Right atrium auricular region (tissue), 2 donors: ENCODE data around the gene NKG7. TPM values are rescaled to one million over a fixed set of nuclear protein-coding genes. Genes with fewer than 3 reads are reported as not detected.
"Not testable (repeated sequence)": the region's sequence is repeated elsewhere in the genome, so short reads cannot be mapped to it uniquely, and the experiment has no call there.

ENCODE experiments used
- DNase-seq: peaks from one replicate; pipeline ENCODE4 v3.0.0-alpha.2; 2019; ENCODE audit warnings: low spot score
- H3K27ac ChIP-seq, 2 donors: fragments of 200-600 bp; sonication (generic); 1 replicate in 1 of 2; 2 replicates in 1 of 2; pipeline ENCODE4 v1.5.1; 2016 to 2019
- H3K27me3 ChIP-seq, 2 donors: fragments of 200-600 bp; sonication (generic); one replicate each; pipeline versions ENCODE4 v1.5.1 to v1.6.0; 2017 to 2019
- H3K36me3 ChIP-seq: fragments of 200-600 bp; sonication (generic); one replicate; pipeline ENCODE4 v1.5.1; 2016
- H3K4me1 ChIP-seq, 2 donors: fragments of 200-600 bp; sonication (generic); one replicate each; pipeline versions ENCODE4 v1.5.1 to v1.6.0; 2017 to 2019
- H3K4me3 ChIP-seq, 2 donors: fragments of 200-600 bp; sonication (generic); 1 replicate in 1 of 2; 2 replicates in 1 of 2; pipeline ENCODE4 v1.5.1; 2017 to 2019; ENCODE audit warnings: mild to moderate bottlenecking in 1 of 2, moderate library complexity in 1 of 2
- H3K9me3 ChIP-seq, 2 donors: fragments of 200-600 bp; sonication (generic); one replicate each; pipeline ENCODE4 v1.5.1; 2019
- total RNA-seq, 2 donors: library from RNA; depleted of rRNA; stranded (reverse); fragments of >200 nt; gene quantifications; one replicate each; pipeline ENCODE4 v1.1.0, GENCODE V29; 2016
- TF ChIP-seq, protein P1 (sequence below), 2 donors: fragments of 200-600 bp; sonication (generic); IDR thresholded peaks; one replicate each; pipeline ENCODE4 v1.5.1; 2019; ENCODE audit warnings: antibody characterized with exemption in 2 of 2

Gene NKG7
- total RNA-seq, 2 donors from 2014 or later = 1.4 to 1.8 TPM

DNA sequence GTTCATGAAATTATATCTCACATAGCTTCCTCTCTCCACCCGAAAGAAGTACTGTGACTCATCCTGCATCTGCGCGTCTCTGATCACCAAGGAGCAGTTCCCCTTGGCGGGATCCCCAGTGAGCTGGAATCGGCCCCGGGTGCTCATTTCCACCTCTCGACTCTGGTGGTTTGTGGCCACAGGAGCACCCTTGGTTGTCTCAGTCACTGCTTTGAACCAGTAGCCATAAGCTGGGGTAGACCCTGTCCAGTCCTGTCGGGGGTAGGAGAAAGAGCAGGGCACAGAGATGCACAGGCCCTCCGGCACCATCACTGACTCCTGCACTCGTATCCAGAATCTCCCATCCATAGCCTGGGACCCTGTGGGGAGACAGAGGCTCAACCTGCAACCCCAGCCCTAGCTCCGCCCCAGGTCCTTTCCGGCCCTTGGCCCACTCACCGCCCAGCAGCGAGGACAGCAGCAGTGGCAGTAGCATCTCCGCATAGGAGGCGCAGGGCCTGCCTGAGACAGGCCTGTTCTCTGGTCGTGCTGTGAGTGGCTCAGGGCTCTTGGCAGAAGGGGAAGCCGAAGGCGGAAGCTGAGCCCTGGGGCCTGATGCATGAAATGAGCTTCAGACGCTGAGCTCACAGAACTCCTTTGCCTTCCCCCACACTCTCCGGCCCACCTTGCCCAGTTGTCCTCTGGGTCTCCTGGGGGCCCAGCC is 44.8 kb upstream of the NKG7 start, which contains the start of gene SIGLEC10:
Gene SIGLEC10 (minus strand): TSS at position 536 of the 703 bp plus-strand sequence. CDS start 61 bp downstream, at position 475.
- peaks cover 0 to 4% of the 10 kb centered on the region in 2 donors for H3K4me1 ChIP-seq
- H3K4me3 ChIP-seq = no peak within 1 kb of the TSS

DNA sequence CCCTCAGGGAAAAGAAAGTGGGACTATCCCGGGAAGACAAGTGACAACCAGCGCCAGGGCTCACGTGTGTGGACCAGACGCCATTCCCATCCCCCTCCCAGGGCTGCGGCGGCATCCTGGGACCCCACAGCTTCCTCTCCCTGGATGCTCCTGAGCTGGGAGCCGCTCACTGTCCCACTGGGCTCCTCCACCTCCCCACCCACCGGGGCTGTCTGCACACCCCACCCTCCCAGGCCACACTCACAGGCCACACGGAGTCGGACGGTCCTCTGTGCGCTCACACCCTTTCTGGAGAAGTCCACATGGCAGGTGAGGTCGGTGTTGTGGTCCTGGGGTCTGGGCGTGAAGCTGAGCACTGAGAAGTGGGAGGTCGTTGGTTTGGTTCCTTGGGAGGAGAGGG is 44.0 kb upstream of the NKG7 start:
- not testable (repeated sequence) for H3K27me3 ChIP-seq

More for the DNA sequence above, 44.8 kb upstream of the NKG7 start, which contains the start of gene SIGLEC10:
- no peak within 1 kb of the TSS for H3K27ac ChIP-seq
- H3K36me3 ChIP-seq = no peaks in the 10 kb centered on the region
- no peak for DNase-seq
- H3K27me3 ChIP-seq = peaks cover 0 to 5% of the 10 kb centered on the region in 2 donors
- H3K9me3 ChIP-seq = no peaks in the 10 kb centered on the region
- TF ChIP-seq, protein P1, sequence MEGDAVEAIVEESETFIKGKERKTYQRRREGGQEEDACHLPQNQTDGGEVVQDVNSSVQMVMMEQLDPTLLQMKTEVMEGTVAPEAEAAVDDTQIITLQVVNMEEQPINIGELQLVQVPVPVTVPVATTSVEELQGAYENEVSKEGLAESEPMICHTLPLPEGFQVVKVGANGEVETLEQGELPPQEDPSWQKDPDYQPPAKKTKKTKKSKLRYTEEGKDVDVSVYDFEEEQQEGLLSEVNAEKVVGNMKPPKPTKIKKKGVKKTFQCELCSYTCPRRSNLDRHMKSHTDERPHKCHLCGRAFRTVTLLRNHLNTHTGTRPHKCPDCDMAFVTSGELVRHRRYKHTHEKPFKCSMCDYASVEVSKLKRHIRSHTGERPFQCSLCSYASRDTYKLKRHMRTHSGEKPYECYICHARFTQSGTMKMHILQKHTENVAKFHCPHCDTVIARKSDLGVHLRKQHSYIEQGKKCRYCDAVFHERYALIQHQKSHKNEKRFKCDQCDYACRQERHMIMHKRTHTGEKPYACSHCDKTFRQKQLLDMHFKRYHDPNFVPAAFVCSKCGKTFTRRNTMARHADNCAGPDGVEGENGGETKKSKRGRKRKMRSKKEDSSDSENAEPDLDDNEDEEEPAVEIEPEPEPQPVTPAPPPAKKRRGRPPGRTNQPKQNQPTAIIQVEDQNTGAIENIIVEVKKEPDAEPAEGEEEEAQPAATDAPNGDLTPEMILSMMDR (IDR thresholded peaks at IDR 0.05) = no peak

DNA sequence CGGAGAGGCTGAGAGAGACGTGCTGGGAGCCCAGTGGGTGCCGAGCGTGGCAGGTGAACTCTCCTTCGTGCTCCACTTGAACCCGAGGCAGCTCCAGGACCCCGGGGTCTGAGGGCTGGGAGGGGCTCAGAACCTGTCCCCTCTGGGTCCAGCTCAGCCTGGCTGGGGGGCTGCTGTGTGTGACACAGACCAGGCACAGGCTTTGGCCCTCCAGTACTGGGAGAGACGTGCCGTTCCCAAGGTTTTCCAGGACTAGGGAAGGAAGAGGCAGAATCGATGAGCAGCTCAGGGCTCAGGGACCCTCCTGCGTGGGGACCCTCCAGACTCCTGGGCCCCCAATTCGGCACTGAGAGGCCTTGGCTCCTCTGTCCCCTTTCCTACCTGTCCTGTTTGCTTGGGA is 42.7 kb upstream of the NKG7 start:
- Histone ChIP-seq H3K4me3 (no peak overlapping the region), H3K4me1 (no peaks in the 10 kb centered on the region), H3K27me3 (no peaks in the 10 kb centered on the region)

More for the DNA sequence above, 44.0 kb upstream of the NKG7 start:
- H3K9me3 ChIP-seq, DNase-seq, H3K4me1 ChIP-seq, H3K27ac ChIP-seq, H3K36me3 ChIP-seq, H3K4me3 ChIP-seq: not testable (repeated sequence)

DNA sequence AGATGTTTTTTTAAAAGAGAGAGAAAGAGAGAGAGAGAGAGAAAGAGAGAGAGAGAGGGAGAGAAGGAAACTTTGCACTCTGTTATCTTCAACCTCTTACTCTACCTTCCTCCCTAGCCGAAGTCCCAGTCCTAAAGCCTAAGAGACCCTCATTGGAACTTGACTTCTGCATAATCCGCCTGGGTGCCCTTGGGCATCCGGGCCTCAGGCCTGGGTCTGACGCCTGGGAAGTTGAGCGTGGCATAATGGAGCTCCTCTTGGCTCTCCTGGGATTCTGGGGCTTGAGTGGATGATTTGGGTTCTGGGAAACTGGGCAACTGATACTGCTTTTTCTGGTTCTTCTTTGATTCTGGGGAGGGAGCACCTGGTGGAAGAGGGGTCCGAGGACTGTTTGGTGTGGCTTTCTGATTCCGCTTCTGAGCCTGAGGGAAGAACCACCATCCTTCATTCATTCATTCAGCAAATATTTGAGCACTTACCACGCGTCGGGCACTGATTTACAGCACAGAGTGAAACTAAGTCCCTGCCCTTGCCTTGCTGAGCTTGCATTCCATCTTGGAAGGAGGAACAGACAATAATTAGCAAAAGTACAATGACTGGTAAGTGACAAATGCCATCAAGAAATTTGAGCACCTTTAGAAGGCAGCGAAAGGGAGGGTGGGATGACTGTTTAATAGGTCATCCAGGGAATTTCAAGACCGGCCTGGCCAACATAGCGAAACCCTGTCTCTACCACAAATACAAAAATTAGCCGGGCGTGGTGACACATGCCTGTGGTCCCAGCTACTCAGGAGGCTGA is 38.7 kb upstream of the NKG7 start:
- Histone ChIP-seq H3K9me3 (no peaks in the 10 kb centered on the region), H3K27ac (no peak overlapping the region), H3K27me3 (no peaks in the 10 kb centered on the region), H3K36me3 (no peaks in the 10 kb centered on the region), H3K4me3 (no peak overlapping the region), H3K4me1 (no peaks in the 10 kb centered on the region)
- no peak for DNase-seq
- TF ChIP-seq, protein P1 (IDR thresholded peaks at IDR 0.05) = no peak

More for the DNA sequence above, 42.7 kb upstream of the NKG7 start:
- no peak for DNase-seq
- Histone ChIP-seq H3K27ac (no peak overlapping the region), H3K36me3 (no peaks in the 10 kb centered on the region), H3K9me3 (no peaks in the 10 kb centered on the region)
- TF ChIP-seq, protein P1 (IDR thresholded peaks at IDR 0.05) = no peak

DNA sequence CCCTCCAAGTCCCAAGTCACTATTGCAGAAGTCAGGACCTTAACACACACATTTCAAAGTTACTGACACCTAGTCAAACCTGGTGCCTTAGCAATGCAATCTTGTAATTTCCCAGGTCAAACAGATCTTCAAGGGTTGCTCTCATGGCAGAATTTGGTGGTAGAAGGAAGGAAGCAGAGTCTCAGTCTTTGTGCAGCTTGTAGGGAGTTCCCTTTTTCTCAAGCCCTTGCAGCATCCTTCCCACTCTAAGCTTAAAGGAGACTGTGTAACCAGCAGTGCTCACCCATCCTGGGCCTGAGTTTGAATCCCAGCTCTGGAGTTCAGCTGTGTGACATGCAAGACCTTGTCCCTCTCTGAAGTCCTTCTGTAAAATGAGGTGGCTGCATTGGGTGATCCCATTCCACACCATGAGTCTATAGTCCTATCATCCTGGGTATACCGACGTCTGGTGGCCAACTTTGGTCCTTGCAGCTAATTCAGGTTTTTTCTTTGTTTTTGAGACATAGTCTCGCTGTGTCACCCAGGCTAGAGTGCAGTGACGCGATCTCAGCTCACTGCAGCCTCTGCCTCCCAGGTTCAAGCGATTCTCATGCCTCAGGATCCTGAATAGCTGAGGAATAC is 35.2 kb upstream of the NKG7 start:
- H3K27me3 ChIP-seq = no peaks in the 10 kb centered on the region
- H3K4me1 ChIP-seq = no peaks in the 10 kb centered on the region
- no peak overlapping the region for H3K4me3 ChIP-seq
- TF ChIP-seq, protein P1 (IDR thresholded peaks at IDR 0.05) = peak in 1 of 2 donors; percentile 42
- no peak overlapping the region for H3K27ac ChIP-seq
- no peak for DNase-seq
- no peaks in the 10 kb centered on the region for H3K9me3 ChIP-seq
- H3K36me3 ChIP-seq = no peaks in the 10 kb centered on the region

DNA sequence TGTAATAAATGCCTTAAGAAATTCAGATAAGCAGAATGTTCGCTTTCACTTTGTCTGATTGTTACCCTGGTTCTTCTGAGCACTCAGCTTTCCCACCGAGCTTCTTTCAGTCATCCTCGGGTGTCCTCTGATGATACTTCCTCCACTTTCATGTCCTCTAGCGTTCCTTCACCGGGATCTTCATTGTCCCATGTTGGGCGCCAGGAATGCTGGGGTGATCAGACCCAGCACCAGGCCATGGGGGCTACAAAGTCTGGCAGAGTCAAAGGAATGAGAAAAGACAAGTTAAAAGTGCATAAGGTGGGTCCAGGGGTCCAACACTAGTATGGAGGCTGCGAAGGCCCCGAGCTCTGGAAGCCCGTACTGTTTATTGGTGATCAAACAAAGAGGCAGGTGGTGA is 29.7 kb upstream of the NKG7 start:
- no peak for DNase-seq
- no peaks in the 10 kb centered on the region for H3K27me3 ChIP-seq
- TF ChIP-seq, protein P1 (IDR thresholded peaks at IDR 0.05) = no peak

DNA sequence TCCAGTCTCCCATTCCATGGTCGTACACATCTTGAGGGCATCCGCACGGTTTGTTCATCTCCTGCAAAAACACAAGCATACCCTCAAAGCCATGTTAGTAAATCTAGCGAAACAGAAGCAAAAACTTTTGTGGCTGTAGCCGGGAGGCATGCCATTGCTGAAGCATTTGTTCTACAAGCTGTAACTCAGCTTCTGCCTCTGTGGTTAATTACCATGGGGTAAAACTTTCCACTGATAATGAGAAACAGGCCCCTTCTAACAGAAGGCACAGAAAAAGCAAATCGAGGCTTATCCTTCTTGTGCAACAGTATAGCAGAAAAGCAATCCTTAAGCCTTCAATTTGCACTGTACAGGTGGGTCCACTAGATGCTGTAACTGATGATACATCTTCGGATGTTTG is 27.5 kb upstream of the NKG7 start:
- H3K27me3 ChIP-seq, H3K36me3 ChIP-seq, H3K9me3 ChIP-seq, H3K4me3 ChIP-seq, DNase-seq, H3K4me1 ChIP-seq, H3K27ac ChIP-seq: not testable (repeated sequence)

More for the DNA sequence above, 29.7 kb upstream of the NKG7 start:
- H3K9me3 ChIP-seq = peaks cover 6 to 10% of the 10 kb centered on the region in 2 donors
- H3K4me3 ChIP-seq = no peak overlapping the region
- H3K4me1 ChIP-seq = no peaks in the 10 kb centered on the region
- H3K36me3 ChIP-seq = no peaks in the 10 kb centered on the region
- H3K27ac ChIP-seq = no peak overlapping the region
